Activated CD4-positive, alpha-beta T cell treated with anti-CD3 and anti-CD28 coated beads, Interleukin-2, amount 50 U/mL, for 24 hours (primary cell): ENCODE measurements around the gene SULT1C4.
"Not testable (repeated sequence)": the region's sequence is repeated elsewhere in the genome, so short reads cannot be mapped to it uniquely, and the experiment has no call there.

Experiments
- DNase-seq, 2 donors: peaks; one replicate each; pipeline ENCODE4 v3.0.0-alpha.2; 2020; ENCODE audit warnings: low read depth in 1 of 2, low spot score in 1 of 2

The SULT1C4 gene

GRCh38 chr2:108412995-108413710 is 35.4 kb downstream of the SULT1C4 start:
- DNase-seq: no peak

GRCh38 chr2:108413711-108414095 is 35.9 kb downstream of the SULT1C4 start:
- no peak for DNase-seq

- no peak for DNase-seq
These were observed 36.6 kb downstream of the SULT1C4 start for GRCh38 chr2:108414256-108414876.

GRCh38 chr2:108414945-108415344 is 37.2 kb downstream of the SULT1C4 start:
- DNase-seq: no peak

- DNase-seq: no peak
These were observed 39.5 kb downstream of the SULT1C4 start for GRCh38 chr2:108417254-108417653.

- no peak for DNase-seq
These were observed 40.7 kb downstream of the SULT1C4 start for GRCh38 chr2:108418416-108418815.

- DNase-seq: no peak
These were observed 45.3 kb downstream of the SULT1C4 start for GRCh38 chr2:108423067-108423466.

GRCh38 chr2:108423502-108424251 is 45.9 kb downstream of the SULT1C4 start:
- no peak for DNase-seq

GRCh38 chr2:108428286-108429009 is 50.7 kb downstream of the SULT1C4 start:
- no peak for DNase-seq

- DNase-seq: not testable (repeated sequence)
These were observed 57.8 kb downstream of the SULT1C4 start for GRCh38 chr2:108435578-108435977.

GRCh38 chr2:108436976-108437375 is 59.2 kb downstream of the SULT1C4 start:
- DNase-seq: no peak
